Dermis microvascular lymphatic vessel endothelial cell (primary cell): ENCODE results near the gene CEP97. TPM values are rescaled to one million over a fixed set of nuclear protein-coding genes. Genes with fewer than 3 reads are reported as not detected.
"Not testable (repeated sequence)": the region's sequence is repeated elsewhere in the genome, so short reads cannot be mapped to it uniquely, and the experiment has no call there.

Experiments
- DNase-seq, 2 donors: peaks; one replicate each; pipeline versions ENCODE4 v3.0.0 to v3.0.0-alpha.2; 2010; ENCODE audit warnings: low read depth in 2 of 2
- total RNA-seq: library from RNA; depleted of rRNA; stranded (reverse); fragments of >200 nt; gene quantifications from 2 replicates; pipeline ENCODE4 v1.2.1, GENCODE V29; 2014

Gene CEP97, protein sequence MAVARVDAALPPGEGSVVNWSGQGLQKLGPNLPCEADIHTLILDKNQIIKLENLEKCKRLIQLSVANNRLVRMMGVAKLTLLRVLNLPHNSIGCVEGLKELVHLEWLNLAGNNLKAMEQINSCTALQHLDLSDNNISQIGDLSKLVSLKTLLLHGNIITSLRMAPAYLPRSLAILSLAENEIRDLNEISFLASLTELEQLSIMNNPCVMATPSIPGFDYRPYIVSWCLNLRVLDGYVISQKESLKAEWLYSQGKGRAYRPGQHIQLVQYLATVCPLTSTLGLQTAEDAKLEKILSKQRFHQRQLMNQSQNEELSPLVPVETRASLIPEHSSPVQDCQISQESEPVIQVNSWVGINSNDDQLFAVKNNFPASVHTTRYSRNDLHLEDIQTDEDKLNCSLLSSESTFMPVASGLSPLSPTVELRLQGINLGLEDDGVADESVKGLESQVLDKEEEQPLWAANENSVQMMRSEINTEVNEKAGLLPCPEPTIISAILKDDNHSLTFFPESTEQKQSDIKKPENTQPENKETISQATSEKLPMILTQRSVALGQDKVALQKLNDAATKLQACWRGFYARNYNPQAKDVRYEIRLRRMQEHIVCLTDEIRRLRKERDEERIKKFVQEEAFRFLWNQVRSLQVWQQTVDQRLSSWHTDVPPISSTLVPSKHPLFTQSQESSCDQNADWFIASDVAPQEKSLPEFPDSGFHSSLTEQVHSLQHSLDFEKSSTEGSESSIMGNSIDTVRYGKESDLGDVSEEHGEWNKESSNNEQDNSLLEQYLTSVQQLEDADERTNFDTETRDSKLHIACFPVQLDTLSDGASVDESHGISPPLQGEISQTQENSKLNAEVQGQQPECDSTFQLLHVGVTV
- total RNA-seq = 6.1 and 6.8 TPM in 2 replicates

GRCh38 chr3:101724329-101725193 is at the start of gene CEP97:
TSS of gene CEP97 (plus strand) at chr3:101724614. CDS start at chr3:101724677, 63 bp downstream.
- peak; percentile 69 to 89 for DNase-seq

- no peak for DNase-seq
Observed at GRCh38 chr3:101675709-101676215, 48.7 kb upstream of the CEP97 start.

DNA sequence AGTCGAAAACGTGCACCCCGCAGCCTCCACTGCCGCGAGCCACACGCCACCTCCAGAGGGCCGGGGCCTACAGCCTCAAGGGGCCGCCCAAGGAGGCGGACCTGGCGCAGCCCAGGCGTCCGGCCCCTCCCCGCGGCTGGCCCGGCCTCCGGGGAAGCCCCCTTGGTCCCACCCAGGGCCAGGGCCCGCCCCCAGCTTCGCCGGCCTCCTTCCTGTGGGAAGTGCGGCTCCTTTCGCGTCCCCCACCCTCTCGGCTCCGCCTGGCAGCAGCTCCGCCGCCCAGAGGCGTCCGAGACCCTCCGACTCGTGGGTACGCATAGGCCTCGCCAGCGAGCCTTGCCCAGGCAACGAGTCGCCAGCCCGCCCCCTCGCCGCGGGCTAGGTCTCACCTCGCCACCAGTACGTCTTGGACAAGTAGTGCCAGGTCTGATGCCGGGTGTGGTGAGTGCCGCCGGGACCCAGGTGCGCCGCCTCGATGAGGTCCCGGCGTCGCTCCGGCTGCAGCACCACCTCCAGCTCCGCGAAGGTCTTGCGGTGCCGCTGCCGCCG is 48.1 kb upstream of the CEP97 start:
- DNase-seq = peak; percentile 71 to 97

DNA sequence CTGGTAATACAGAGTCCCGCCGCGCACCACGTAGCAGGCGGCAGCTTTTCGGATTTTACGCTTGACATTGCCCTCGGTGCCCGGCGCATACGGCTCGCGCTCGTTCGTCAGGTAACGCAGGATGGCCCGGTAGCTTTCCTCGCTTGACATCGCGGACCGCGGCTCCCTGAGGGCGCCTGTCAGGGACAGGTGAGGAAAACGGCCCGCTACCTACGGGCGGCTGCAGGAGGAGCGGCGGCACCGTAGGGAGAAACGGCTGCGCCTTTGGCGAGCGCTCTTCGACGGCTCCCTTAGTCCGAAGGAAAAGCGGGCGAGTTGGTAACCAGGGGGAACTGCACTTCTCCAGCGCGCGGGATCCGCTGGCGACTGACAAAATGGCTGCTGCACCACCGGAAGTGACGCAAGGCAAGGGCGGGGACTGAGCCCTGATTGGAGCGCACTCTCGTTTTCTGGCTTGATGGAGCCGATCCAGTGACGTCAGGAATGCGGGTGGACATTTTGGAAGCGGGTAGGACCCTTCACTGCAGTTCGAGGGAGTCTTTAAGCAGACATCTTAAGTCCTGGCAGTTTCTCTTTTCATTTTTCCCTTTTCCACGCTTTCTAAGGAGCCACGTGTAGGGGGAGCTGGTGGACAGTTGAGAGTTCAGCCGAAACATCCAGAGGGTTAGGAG is 47.5 kb upstream of the CEP97 start, which contains the start of gene ZBTB11:
TSS of gene ZBTB11 (minus strand) at position 368 of the 671 bp plus-strand sequence. CDS start at position 150, 218 bp downstream.
- peak; percentile 100 for DNase-seq

DNA sequence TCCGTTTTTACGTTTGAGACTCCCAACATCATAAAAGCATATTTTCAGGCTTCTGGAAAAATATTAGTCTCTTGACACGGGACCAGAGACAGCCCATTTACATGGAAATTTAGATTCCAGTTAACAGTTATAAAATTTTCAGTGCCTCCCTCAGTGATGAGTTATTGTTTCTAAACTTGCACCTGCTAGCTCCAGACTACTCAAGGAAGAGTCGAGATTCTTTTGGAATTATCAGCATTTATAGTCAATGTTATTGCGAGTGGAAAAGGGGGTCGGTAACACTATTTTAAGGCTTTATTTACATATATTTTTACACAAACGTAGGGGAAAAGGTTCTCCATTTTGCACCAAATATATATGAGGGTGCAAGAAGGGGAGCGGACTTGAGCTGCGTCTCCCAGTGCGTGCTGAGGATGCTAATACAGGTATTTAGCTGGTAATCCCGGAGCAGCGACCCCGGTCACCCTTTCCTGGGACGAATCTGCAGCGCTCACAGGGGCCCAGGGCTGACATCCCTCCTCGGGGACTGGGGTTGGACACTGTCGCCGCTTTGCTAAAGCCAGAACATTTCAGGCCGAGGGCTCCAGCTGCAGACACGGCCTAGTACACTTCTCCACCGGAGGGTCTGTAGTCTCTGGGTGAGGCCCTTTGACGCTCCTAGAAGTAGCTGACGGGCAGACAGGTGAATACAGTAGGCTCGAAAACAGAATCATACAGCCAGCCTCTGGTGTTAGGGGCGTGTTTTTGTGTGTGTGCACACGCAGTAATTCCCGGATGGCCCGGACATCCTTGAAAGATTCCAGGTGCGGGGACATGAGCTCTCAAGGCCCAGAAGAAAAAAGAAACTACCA is 46.8 kb upstream of the CEP97 start:
- DNase-seq = no peak

DNA sequence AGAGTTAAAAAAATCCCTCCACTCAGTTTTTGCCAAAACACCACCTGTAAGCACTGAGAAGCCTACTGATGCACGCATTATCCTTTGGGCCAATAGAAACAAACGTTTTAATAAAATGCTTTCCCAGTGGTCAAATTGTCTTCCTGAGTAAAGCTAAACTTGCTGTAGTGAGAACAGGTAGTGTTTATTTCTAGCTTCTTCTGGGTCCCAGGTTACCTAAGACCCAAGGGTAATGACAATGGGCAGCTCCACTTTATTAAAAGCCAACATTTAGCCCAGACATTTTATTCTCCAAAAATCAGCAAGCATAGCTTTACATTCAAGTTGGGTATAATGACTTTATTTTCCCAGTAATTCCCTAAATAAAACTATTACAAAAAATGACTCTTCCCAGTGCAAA is 45.6 kb upstream of the CEP97 start:
- not testable (repeated sequence) for DNase-seq

GRCh38 chr3:101680466-101680865 is 43.9 kb upstream of the CEP97 start:
- no peak for DNase-seq

DNA sequence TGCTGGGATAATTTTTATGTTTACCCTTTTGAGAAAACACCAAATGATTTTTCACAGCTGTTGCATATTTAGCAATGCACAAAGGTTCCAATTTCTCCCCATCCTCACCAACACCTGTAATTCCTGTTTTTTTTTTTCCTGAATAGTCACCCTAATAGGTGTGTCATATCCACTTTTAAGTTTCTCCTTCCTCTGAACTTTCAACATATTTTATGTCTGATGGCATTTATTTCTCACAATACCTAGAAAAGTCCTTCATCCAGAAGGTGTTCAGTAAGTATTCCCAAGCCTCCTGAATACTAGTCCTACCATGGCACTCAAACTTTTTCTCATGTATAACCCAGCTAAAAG is 39.4 kb upstream of the CEP97 start:
- DNase-seq = no peak

GRCh38 chr3:101685870-101686307 is 38.5 kb upstream of the CEP97 start:
- no peak for DNase-seq

- no peak for DNase-seq
Observed at GRCh38 chr3:101687142-101687931, 37.1 kb upstream of the CEP97 start.

GRCh38 chr3:101689286-101689685 is 35.1 kb upstream of the CEP97 start:
- DNase-seq = peak in 1 of 2 donors; percentile 27

- DNase-seq = no peak
Observed at GRCh38 chr3:101690972-101691371, 33.4 kb upstream of the CEP97 start.

DNA sequence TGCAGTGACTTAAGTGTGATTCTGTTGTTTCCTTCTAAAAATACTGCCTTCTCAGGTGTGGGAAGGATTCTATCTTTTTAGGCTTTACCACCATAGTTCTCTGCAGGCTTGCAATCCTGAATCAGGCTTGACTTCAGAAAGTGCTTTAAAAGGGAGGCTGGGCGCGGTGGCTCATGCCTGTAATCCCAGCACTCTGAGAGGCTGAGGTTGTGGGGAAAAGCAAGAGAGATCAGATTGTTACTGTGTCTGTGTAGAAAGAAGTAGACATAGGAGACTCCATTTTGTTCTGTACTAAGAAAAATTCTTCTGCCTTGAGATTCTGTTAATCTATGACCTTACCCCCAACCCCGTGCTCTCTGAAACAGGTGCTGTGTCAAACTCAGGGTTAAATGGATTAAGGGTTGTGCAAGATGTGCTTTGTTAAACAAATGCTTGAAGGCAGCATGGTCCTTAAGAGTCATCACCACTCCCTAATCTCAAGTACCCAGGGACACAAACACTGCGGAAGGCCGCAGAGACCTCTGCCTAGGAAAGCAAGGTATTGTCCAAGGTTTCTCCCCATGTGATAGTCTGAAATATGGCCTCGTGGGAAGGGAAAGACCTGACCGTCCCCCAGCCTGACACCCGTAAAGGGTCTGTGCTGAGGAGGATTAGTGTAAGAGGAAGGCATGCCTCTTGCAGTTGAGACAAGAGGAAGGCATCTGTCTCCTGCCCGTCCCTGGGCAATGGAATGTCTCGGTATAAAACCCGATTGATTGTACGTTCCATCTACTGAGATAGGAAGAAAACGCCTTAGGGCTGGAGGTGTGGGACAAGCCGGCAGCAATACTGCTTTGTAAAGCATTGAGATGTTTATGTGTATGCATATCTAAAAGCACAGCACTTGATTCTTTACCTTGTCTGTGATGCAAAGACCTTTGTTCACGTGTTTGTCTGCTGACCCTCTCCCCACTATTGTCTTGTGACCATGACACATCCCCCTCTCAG is 32.4 kb upstream of the CEP97 start:
- not testable (repeated sequence) for DNase-seq

- peak in 1 of 2 donors; percentile 61 for DNase-seq
Observed at GRCh38 chr3:101693540-101693939, 30.9 kb upstream of the CEP97 start.

DNA sequence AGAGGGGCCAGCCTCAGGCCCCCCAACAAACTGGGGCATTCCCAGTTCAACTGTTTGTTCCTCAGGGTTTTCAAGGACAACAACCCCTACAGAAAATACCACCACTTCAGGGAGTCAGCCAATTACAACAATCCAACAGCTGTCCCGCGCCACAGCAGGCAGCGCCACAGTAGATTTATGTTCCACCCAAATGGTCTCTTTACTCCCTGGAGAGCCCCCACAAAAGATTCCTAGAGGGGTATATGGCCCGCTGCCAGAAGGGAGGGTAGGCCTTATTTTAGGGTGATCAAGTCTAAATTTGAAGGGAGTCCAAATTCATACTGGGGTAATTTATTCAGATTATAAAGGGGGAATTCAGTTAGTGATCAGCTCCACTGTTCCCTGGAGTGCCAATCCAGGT is 29.6 kb upstream of the CEP97 start:
- not testable (repeated sequence) for DNase-seq

- DNase-seq = peak; percentile 56 to 64
Observed at GRCh38 chr3:101695779-101696372, 28.5 kb upstream of the CEP97 start.
